D721Med (cell line): Measurements from ENCODE around the gene GJC3.

Source experiments
- DNase-seq: peaks from one replicate; pipeline ENCODE4 v3.0.0; 2011; ENCODE audit warnings: low spot score; ENCODE audit not compliant: insufficient read length
- FAIRE-seq: peaks from 2 replicates; lab custom pipeline; 2011; peaks lifted over from hg19 to GRCh38; lab: Jason Lieb, UNC
- TF ChIP-seq, protein P1 (sequence below): IDR thresholded peaks from 2 replicates; pipeline ENCODE4 v1.5.1; 2012; ENCODE audit warnings: mild to moderate bottlenecking, control low read depth; ENCODE audit not compliant: insufficient read depth; ENCODE audit errors: missing control alignments

The GJC3 gene

DNA sequence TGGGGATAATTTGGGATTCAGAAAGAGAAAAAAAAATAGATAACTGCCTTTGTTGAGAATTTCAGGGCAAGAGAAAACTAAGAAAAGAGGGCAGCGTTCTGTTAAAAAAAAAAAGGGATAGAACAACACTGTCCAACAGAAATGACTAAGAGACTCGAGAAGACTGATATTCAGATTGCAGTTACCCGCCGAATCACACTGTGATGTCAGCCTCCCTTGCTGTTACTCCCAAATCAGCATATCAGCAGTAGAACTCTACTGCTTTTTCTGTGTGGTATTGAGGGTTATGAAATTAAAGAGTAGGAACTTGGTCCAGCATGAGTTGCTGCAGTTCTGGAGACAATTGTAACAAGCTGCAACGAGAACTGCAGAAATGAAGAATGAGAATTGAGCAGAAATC, 1.9 kb downstream of the GJC3 start:
- no peak for FAIRE-seq
- no peak for DNase-seq
- TF ChIP-seq, protein P1, sequence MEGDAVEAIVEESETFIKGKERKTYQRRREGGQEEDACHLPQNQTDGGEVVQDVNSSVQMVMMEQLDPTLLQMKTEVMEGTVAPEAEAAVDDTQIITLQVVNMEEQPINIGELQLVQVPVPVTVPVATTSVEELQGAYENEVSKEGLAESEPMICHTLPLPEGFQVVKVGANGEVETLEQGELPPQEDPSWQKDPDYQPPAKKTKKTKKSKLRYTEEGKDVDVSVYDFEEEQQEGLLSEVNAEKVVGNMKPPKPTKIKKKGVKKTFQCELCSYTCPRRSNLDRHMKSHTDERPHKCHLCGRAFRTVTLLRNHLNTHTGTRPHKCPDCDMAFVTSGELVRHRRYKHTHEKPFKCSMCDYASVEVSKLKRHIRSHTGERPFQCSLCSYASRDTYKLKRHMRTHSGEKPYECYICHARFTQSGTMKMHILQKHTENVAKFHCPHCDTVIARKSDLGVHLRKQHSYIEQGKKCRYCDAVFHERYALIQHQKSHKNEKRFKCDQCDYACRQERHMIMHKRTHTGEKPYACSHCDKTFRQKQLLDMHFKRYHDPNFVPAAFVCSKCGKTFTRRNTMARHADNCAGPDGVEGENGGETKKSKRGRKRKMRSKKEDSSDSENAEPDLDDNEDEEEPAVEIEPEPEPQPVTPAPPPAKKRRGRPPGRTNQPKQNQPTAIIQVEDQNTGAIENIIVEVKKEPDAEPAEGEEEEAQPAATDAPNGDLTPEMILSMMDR: no peak

DNA sequence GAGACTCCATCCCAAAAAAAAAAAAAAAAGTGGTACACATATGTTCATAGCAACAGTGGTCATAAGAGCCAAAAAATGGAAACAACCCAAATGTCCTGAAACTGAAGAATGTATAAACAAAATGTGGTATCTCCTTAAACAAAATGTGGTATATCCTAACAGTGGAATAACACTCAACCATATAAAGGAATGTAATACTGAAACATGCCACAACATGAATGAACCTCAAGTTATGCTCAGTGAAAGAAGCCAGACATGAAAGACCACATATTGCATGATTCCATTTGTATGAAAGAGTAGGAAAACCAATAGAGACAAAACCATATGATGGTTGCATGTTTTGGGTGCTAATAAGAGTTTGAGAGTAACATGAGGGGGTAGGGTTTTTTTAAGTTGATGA, 3.1 kb downstream of the GJC3 start:
- FAIRE-seq: no peak
- TF ChIP-seq, protein P1: no peak
- DNase-seq: no peak

DNA sequence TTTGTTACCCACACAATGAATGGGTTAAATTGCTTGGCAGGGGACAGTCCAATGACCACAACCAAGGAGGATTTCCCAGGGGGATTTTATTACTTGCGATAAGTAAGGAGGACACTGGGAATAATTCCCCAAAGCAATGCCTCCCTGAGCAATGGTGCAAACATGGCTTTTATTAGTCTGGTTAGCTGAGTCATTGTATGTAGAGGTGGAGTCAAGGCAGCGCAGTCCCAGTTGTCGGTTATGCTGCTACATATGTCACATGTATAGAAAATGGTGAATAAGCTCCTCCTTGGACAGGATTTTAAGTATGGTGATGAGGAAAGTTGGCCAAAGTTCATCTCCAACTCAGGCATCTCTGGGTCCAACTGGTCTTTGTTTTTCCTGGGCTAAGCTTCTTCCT, 6.2 kb downstream of the GJC3 start:
- TF ChIP-seq, protein P1: no peak
- no peak for DNase-seq
- FAIRE-seq: no peak

DNA sequence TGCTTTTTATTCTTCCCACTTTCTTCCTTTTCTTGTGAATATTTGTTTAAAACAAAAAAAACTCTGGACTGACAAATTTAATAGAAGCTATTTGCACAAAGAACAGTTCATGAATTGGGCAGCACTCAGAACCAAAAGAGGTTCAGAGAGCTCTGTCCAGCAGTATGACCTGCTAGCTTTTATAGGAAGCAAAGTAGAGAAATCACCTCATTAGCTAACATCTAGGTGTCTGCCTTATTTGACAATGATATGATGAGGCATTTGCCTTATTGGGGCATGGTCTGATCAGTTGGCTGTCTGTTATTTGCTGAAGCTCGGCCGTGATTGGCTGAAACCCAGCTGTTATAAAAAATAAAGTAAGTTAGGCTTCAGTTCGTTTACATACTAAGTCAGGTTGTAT, 9.3 kb downstream of the GJC3 start:
- DNase-seq (no peak), FAIRE-seq (no peak)

DNA sequence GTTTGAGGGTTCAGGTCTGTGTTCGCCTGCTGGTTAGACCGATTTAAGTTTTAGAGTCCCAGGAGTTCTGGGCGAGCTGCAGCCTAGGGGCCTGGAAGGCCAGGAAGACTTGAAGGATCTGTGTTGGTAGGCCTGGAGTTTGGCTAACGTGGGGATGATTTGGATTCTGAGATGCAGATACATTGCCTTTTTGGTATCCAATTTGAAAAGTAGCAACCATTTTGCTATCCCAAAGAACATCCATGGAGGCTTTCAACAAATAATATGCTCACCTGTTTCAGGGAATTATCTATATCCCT, 9.7 kb downstream of the GJC3 start:
- FAIRE-seq: no peak
- TF ChIP-seq, protein P1: no peak
- DNase-seq: no peak

More for the DNA sequence above, 9.3 kb downstream of the GJC3 start:
- TF ChIP-seq, protein P1: no peak

DNA sequence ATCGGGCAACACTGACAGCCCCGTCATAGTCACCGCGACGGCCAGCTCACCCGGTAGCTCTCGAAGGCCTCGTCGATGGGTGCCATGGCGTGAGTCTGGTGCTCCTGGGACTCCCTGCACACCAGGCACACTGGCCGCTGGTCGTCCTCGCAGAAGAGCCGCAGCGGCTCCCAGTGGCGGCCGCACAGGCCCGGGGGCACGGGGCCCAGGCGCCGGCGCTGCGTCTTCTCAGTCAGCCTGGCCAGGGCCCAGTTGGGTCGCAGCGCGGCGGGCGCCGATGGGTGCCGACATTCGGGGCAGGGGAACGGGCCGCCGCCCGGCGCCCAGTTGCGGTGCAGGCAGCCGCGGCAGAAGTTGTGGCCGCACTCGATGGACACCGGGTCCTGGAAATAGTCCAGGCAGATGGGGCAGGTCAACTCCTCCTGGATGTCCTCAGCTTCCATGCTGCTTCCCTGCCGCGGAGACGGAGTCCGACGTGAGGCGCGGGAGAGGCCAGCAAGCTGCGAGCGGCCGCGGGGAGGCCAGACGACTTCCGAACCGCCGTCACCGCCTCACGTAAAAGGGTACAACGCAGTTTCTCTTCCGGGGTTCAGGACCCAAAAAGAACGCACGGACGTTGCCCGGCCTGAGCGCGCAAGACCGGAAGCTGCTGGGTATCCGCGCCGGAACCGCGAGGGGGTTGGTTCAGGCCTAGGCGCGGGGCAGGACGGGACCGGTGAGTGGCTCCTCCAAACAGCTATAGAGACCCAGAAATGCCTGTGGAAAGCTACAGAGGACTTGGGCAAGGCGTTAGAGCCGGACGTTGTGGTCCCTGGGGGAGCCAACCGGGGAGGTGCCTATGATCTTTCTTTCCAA, 10.2 kb downstream of the GJC3 start, which contains the start of gene TRIM4:
Gene TRIM4 (minus strand): TSS at position 572 of the 855 bp plus-strand sequence. CDS start 129 bp downstream, at position 443.
- FAIRE-seq (no peak), DNase-seq (peak; percentile 79)
- TF ChIP-seq, protein P1: no peak

DNA sequence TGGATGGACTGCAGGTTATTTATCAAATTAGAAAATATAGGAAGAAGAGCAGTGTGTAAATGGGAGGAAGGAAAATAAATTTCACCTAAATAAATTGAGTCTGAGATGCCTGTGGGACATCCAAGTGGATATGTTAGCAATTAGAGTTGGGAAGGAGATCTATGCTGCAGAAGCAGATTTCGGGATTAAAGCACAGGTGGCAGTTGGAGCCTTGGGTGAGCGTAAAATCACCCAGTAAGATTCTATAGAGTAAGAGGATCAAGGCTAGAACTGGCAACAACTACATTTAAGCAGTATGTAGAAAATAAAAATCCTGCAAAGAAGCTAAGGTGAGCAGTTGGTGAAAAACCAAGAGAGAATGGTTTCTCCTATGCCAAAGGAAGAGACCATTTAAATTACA, 18.4 kb downstream of the GJC3 start:
- TF ChIP-seq, protein P1: no peak
- no peak for DNase-seq
- FAIRE-seq: peak; percentile 55
